Measurements from ENCODE around the gene TPGS2. TPM values are rescaled to one million over a fixed set of nuclear protein-coding genes. Genes with fewer than 3 reads are reported as not detected.

The TPGS2 gene
- total and polyA plus RNA-seq, 10 donors = 23.5 to 93.3 (median 37.9) TPM

DNA sequence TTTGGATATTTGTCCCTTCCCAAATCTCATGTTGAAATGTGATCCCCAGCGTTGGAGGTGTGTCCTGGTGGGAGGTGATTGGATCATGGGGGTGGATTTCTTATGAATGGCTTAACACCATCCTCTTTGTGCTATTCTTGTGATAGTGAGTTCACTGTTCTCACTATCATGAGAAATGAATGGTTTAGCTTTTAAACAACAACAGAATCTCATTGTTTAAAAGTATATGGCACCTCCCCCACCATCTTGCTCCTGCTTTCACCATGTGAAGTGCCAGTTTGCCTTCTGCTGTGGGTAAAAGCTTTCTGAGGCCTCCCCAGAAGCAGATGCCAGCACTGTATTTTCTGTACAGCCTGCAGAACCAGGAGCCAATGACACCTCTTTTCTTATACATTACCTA is 38.3 kb upstream of the TPGS2 start:
- intact Hi-C loops (cut with DNase I; ENCODE audit: low total_unique reads) = no loop called here
- no peak for DNase-seq
- Histone ChIP-seq H3K27ac (no peak overlapping the region), H3K9me3 (no peaks in the 10 kb centered on the region), H3K27me3 (replicated peaks in 1 of 7) (no peaks in the 10 kb centered on the region), H3K4me3 (no peak overlapping the region), H3K36me3 (peaks cover 0 to 22% (median 0%) of the 10 kb centered on the region in 6 donors), H3K4me1 (no peaks in the 10 kb centered on the region)
- 92 to 97% (median 93%) methylated on average over 1 of the region's 1 CpG for WGBS, 5 donors
- TF ChIP-seq POLR2A (IDR thresholded peaks at IDR 0.05) = no peak
- TF ChIP-seq, protein P1, sequence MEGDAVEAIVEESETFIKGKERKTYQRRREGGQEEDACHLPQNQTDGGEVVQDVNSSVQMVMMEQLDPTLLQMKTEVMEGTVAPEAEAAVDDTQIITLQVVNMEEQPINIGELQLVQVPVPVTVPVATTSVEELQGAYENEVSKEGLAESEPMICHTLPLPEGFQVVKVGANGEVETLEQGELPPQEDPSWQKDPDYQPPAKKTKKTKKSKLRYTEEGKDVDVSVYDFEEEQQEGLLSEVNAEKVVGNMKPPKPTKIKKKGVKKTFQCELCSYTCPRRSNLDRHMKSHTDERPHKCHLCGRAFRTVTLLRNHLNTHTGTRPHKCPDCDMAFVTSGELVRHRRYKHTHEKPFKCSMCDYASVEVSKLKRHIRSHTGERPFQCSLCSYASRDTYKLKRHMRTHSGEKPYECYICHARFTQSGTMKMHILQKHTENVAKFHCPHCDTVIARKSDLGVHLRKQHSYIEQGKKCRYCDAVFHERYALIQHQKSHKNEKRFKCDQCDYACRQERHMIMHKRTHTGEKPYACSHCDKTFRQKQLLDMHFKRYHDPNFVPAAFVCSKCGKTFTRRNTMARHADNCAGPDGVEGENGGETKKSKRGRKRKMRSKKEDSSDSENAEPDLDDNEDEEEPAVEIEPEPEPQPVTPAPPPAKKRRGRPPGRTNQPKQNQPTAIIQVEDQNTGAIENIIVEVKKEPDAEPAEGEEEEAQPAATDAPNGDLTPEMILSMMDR (IDR thresholded peaks at IDR 0.05 in 8 of 11, conservative IDR thresholded peaks at IDR 0.05 in 3 of 11) = no peak
- no peak for TF ChIP-seq POLR2AphosphoS5 (IDR thresholded peaks at IDR 0.05)

DNA sequence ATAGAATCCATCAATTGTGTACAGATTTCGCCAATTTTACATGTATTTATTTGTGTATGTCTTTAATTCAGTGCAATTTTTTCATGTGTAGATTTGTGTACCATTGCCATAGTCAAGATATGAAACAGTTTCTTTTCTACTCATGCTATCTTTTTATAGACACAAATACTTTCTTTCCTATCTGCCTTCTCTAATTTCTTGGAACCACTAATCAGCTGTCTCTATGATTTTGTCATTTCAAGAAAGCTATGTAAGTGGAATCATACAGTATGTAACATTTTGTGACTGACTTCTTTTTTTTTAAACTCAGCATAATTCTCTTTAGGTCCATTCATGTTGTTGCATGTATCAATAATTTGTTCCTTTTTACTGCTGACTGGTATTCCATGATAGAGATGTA is 33.4 kb upstream of the TPGS2 start:
- Histone ChIP-seq H3K36me3 (peaks cover 0 to 21% (median 0%) of the 10 kb centered on the region in 6 donors), H3K27me3 (replicated peaks in 1 of 7) (no peaks in the 10 kb centered on the region), H3K4me3 (no peak overlapping the region), H3K4me1 (no peaks in the 10 kb centered on the region), H3K27ac (no peak overlapping the region), H3K9me3 (no peaks in the 10 kb centered on the region)
- intact Hi-C loops (cut with DNase I; ENCODE audit: low total_unique reads) = no loop called here
- WGBS, 5 donors = 84 to 100% (median 94%) methylated on average over 1 of the region's 1 CpG
- DNase-seq = no peak
- TF ChIP-seq POLR2AphosphoS5 (IDR thresholded peaks at IDR 0.05) (no peak), POLR2A (IDR thresholded peaks at IDR 0.05) (no peak)
- TF ChIP-seq, protein P1 (IDR thresholded peaks at IDR 0.05 in 8 of 11, conservative IDR thresholded peaks at IDR 0.05 in 3 of 11) = no peak

DNA sequence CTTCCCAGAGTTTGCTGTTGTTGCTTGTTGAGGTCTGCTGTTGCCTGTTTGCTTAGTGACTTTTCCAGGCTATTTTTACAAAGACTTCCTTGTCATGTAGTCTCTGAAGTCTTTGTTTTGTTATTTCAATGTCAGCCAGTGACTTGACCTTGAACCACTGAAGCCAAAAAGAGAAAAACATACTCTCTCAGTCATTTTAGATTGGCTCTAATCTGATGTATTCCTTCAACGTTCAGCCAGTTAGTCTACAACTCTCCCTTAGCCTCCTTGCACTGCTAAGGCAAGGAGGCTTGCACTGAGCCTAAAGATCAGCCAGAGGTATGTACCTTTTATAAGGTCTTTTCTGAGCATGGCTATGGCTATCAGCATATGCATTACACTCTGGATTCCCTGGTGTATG is 28.0 kb upstream of the TPGS2 start:
- TF ChIP-seq, protein P1 (IDR thresholded peaks at IDR 0.05 in 8 of 11, conservative IDR thresholded peaks at IDR 0.05 in 3 of 11) = no peak
- TF ChIP-seq POLR2AphosphoS5 (IDR thresholded peaks at IDR 0.05) (no peak), POLR2A (IDR thresholded peaks at IDR 0.05) (no peak)
- H3K9me3 ChIP-seq = peaks cover 0 to 14% (median 10%) of the 10 kb centered on the region in 8 donors
- no peaks in the 10 kb centered on the region for H3K27me3 ChIP-seq (replicated peaks in 1 of 7)
- WGBS, 5 donors = 43 to 79% (median 62%) methylated on average over 1 of the region's 1 CpG
- H3K4me1 ChIP-seq = no peaks in the 10 kb centered on the region
- no peak for DNase-seq
- intact Hi-C loops (cut with DNase I; ENCODE audit: low total_unique reads) = no loop called here
- no peak overlapping the region for H3K4me3 ChIP-seq
- peaks cover 0 to 39% (median 9%) of the 10 kb centered on the region in 6 donors for H3K36me3 ChIP-seq
- no peak overlapping the region for H3K27ac ChIP-seq

DNA sequence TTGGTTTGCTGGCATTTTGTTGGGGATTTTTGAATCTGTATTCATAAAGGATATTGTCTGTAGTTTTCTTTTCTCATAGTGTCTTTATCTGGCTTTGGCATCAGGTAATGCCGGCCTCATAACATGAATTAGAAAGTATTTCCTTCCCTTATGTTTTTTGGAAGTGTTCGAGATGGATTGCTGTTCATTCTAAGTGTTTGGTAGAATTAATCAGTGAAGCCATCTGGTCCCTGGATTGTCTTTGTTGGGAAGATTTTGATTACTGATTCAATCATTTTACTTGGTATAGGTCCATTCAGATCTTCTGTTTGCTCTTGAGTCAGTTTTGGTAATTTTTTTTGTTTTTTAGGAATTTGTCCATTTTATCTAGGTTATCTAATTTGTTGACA is 22.4 kb upstream of the TPGS2 start:
- 43 to 73% (median 70%) methylated on average over 2 of the region's 2 CpGs for WGBS, 5 donors
- Histone ChIP-seq H3K9me3 (peaks cover 0 to 21% (median 12%) of the 10 kb centered on the region in 8 donors), H3K27ac (no peak overlapping the region), H3K27me3 (replicated peaks in 1 of 7) (no peaks in the 10 kb centered on the region), H3K4me3 (no peak overlapping the region), H3K4me1 (no peaks in the 10 kb centered on the region), H3K36me3 (peaks cover 0 to 36% (median 9%) of the 10 kb centered on the region in 6 donors)
- TF ChIP-seq, protein P1 (IDR thresholded peaks at IDR 0.05 in 8 of 11, conservative IDR thresholded peaks at IDR 0.05 in 3 of 11) = no peak
- TF ChIP-seq POLR2A (IDR thresholded peaks at IDR 0.05) = no peak
- no peak for TF ChIP-seq POLR2AphosphoS5 (IDR thresholded peaks at IDR 0.05)
- intact Hi-C loops (cut with DNase I; ENCODE audit: low total_unique reads) = no loop called here
- no peak for DNase-seq
